GM13977 (cell line): ENCODE results near the gene GSS.

Experiments
- DNase-seq: peaks from one replicate; pipeline ENCODE4 v3.0.0; 2012; ENCODE audit warnings: low spot score
- in situ Hi-C: fragments of 300-500 bp; cut with MboI; formaldehyde crosslinking; loops from one replicate; pipeline ENCODE4 v1.12.0; 2022; ENCODE audit warnings: low sequenced_read_pairs, low pct_unique_long_range_greater_than_20kb, mixed read lengths, inconsistent platforms; ENCODE audit not compliant: unreplicated experiment
- TF ChIP-seq, protein P1 (sequence below): IDR thresholded peaks from 2 replicates; pipeline ENCODE4 v1.5.1; 2012; ENCODE audit warnings: mild to moderate bottlenecking, control low read depth; ENCODE audit not compliant: insufficient read depth; ENCODE audit errors: extremely low read depth, missing control alignments

The GSS gene

DNA sequence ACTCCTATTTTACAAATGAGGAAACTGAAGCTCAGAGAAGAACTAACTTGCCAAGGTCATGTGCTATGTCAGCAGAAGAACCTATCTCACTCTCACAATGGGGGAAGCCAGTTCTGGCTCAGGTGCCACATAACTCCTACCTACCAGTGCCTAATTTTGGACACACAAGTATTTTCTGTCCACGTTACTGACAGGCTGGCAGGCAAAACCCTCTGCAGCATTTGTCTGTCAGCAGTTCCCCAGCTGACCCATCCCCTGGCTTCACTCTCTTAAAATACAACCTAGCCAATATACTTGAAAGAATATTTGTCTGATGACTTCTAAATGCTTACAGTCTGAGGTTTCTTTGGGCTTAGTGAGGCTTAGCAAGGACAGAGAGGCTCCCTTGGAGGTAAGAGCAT, 15.5 kb downstream of the GSS start:
- TF ChIP-seq, protein P1, sequence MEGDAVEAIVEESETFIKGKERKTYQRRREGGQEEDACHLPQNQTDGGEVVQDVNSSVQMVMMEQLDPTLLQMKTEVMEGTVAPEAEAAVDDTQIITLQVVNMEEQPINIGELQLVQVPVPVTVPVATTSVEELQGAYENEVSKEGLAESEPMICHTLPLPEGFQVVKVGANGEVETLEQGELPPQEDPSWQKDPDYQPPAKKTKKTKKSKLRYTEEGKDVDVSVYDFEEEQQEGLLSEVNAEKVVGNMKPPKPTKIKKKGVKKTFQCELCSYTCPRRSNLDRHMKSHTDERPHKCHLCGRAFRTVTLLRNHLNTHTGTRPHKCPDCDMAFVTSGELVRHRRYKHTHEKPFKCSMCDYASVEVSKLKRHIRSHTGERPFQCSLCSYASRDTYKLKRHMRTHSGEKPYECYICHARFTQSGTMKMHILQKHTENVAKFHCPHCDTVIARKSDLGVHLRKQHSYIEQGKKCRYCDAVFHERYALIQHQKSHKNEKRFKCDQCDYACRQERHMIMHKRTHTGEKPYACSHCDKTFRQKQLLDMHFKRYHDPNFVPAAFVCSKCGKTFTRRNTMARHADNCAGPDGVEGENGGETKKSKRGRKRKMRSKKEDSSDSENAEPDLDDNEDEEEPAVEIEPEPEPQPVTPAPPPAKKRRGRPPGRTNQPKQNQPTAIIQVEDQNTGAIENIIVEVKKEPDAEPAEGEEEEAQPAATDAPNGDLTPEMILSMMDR, result no peak
- in situ Hi-C loops, result no loop called here
- DNase-seq, result no peak

DNA sequence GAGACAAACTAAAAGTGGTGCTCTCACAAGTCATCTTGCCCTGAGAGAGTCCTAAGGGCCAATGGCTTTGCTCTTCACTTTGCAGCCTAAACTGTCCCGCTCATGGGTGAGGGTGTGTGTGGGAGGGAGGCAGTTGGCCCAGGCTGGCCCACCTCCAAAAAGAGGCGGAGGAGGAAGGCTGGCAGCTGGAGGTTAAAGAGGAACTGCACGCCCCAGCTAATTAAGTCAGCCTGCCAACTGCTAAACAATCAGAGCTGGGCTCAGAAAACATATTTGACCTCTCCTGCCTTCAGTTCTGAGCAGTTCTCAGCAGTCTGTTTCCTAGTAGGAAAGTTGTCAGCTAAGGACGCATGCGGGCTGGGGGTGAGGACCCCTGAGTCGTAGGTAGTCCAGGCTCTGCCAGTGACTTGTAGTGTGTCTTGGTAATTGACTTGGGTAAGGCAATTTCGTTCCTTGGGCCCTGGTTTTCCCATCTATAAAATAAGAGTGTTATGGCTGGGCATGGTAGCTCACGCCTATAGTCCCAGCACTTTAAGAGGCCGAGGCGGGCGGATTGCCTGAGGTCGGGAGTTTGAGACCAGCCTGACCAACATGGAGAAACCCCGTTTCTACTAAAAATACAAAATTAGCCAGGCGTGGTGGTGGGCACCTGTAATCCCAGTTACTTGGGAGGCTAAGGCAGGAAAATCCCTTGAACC, 17.0 kb downstream of the GSS start:
- no peak for DNase-seq
- in situ Hi-C loops, result loop anchor here (10.0 kb wide), 1 partner anchor 374 kb away; no protein-coding TSS in a partner anchor
- TF ChIP-seq, protein P1, result no peak

DNA sequence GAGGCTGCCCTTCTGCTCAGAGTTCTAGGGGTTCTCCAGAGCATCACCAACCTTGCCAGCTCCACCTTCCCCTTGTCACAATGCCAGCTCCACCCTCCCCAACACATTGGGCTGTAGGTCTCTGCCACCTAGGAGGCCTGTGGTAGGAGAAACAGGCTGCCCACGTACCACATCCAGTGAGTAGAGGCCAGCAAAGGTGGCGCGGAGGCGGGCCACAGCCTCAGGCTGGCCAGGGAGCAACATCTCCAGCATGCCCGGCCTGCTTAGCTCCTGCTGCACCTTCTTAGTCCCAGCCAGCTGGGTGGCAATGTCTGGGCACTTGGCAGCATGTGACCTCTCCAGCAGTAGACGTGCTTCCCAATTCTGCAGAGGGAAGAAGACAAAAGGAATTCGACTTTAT, 23.8 kb downstream of the GSS start:
- TF ChIP-seq, protein P1, result no peak
- in situ Hi-C loops, result loop anchor here (10.0 kb wide), 1 partner anchor 367 kb away; no protein-coding TSS in a partner anchor

GRCh38 chr20:34928411-34928810, 27.2 kb downstream of the GSS start:
- DNase-seq, result no peak
- TF ChIP-seq, protein P1, result no peak
- in situ Hi-C loops, result no loop called here

More for the DNA sequence above, 23.8 kb downstream of the GSS start:
- DNase-seq, result no peak

GRCh38 chr20:34927736-34928135, 27.9 kb downstream of the GSS start:
- in situ Hi-C loops, result no loop called here
- TF ChIP-seq, protein P1, result no peak
- no peak for DNase-seq

- in situ Hi-C loops, result no loop called here
- TF ChIP-seq, protein P1, result no peak
- no peak for DNase-seq
Measured at GRCh38 chr20:34926581-34926980, 29.0 kb downstream of the GSS start.
